ENCODE results near the gene SURF4.
"Not testable (repeated sequence)": the region's sequence is repeated elsewhere in the genome, so short reads cannot be mapped to it uniquely, and the experiment has no call there.

Gene SURF4

GRCh38 chr9:133394687-133395271 lies 18.9 kb upstream of the SURF4 start:
- no peak overlapping the region for H3K4me3 ChIP-seq (ENCODE audit: low read length)
- no peaks in the 10 kb centered on the region for H3K4me1 ChIP-seq (ENCODE audit: control insufficient read depth, insufficient read depth, low read length)
- DNase-seq (ENCODE audit: low read depth): no peak

GRCh38 chr9:133393399-133393798 lies 17.5 kb upstream of the SURF4 start:
- H3K36me3 ChIP-seq (ENCODE audit: control insufficient read depth, insufficient read depth, low read length, severe bottlenecking): no peaks in the 10 kb centered on the region
- DNase-seq (ENCODE audit: low read depth): no peak
- no peaks in the 10 kb centered on the region for H3K9me3 ChIP-seq (ENCODE audit: control insufficient read depth, low read length)
- H3K4me3 ChIP-seq (ENCODE audit: low read length): no peak overlapping the region
- H3K27me3 ChIP-seq (replicated peaks; ENCODE audit: control insufficient read depth, insufficient read depth, low read length): peaks cover 49% of the 10 kb centered on the region
- H3K4me1 ChIP-seq (ENCODE audit: control insufficient read depth, insufficient read depth, low read length): no peaks in the 10 kb centered on the region
- no peak overlapping the region for H3K9ac ChIP-seq (ENCODE audit: low read length)

More at GRCh38 chr9:133394687-133395271, 18.9 kb upstream of the SURF4 start:
- Histone ChIP-seq H3K9ac (ENCODE audit: low read length) (no peak overlapping the region), H3K27me3 (replicated peaks; ENCODE audit: control insufficient read depth, insufficient read depth, low read length) (peaks cover 49% of the 10 kb centered on the region), H3K36me3 (ENCODE audit: control insufficient read depth, insufficient read depth, low read length, severe bottlenecking) (no peaks in the 10 kb centered on the region), H3K9me3 (ENCODE audit: control insufficient read depth, low read length) (no peaks in the 10 kb centered on the region)

GRCh38 chr9:133392308-133392707 lies 16.4 kb upstream of the SURF4 start:
- H3K4me1 ChIP-seq (ENCODE audit: control insufficient read depth, insufficient read depth, low read length); H3K9ac ChIP-seq (ENCODE audit: low read length); DNase-seq (ENCODE audit: low read depth); H3K4me3 ChIP-seq (ENCODE audit: low read length); H3K36me3 ChIP-seq (ENCODE audit: control insufficient read depth, insufficient read depth, low read length, severe bottlenecking); H3K9me3 ChIP-seq (ENCODE audit: control insufficient read depth, low read length): not testable (repeated sequence)
- peaks cover 42% of the 10 kb centered on the region for H3K27me3 ChIP-seq (replicated peaks; ENCODE audit: control insufficient read depth, insufficient read depth, low read length)

GRCh38 chr9:133391449-133391848 lies 15.6 kb upstream of the SURF4 start:
- not testable (repeated sequence) for H3K4me1 ChIP-seq (ENCODE audit: control insufficient read depth, insufficient read depth, low read length); DNase-seq (ENCODE audit: low read depth); H3K36me3 ChIP-seq (ENCODE audit: control insufficient read depth, insufficient read depth, low read length, severe bottlenecking)

GRCh38 chr9:133390713-133391112 lies 14.9 kb upstream of the SURF4 start:
- no peak overlapping the region for H3K9ac ChIP-seq (ENCODE audit: low read length)
- H3K4me3 ChIP-seq (ENCODE audit: low read length): no peak overlapping the region
- H3K27me3 ChIP-seq (replicated peaks; ENCODE audit: control insufficient read depth, insufficient read depth, low read length): peaks cover 28% of the 10 kb centered on the region
- H3K9me3 ChIP-seq (ENCODE audit: control insufficient read depth, low read length): no peaks in the 10 kb centered on the region
- DNase-seq (ENCODE audit: low read depth): no peak
- no peaks in the 10 kb centered on the region for H3K36me3 ChIP-seq (ENCODE audit: control insufficient read depth, insufficient read depth, low read length, severe bottlenecking)
- no peaks in the 10 kb centered on the region for H3K4me1 ChIP-seq (ENCODE audit: control insufficient read depth, insufficient read depth, low read length)

More at GRCh38 chr9:133391449-133391848, 15.6 kb upstream of the SURF4 start:
- H3K4me3 ChIP-seq (ENCODE audit: low read length); H3K9ac ChIP-seq (ENCODE audit: low read length); H3K9me3 ChIP-seq (ENCODE audit: control insufficient read depth, low read length): not testable (repeated sequence)
- peaks cover 35% of the 10 kb centered on the region for H3K27me3 ChIP-seq (replicated peaks; ENCODE audit: control insufficient read depth, insufficient read depth, low read length)

GRCh38 chr9:133389562-133389961 lies 13.7 kb upstream of the SURF4 start:
- DNase-seq (ENCODE audit: low read depth): no peak
- H3K4me1 ChIP-seq (ENCODE audit: control insufficient read depth, insufficient read depth, low read length): no peaks in the 10 kb centered on the region
- no peak overlapping the region for H3K4me3 ChIP-seq (ENCODE audit: low read length)
- H3K36me3 ChIP-seq (ENCODE audit: control insufficient read depth, insufficient read depth, low read length, severe bottlenecking): no peaks in the 10 kb centered on the region
- H3K9me3 ChIP-seq (ENCODE audit: control insufficient read depth, low read length): no peaks in the 10 kb centered on the region
- no peak overlapping the region for H3K9ac ChIP-seq (ENCODE audit: low read length)
- peaks cover 16% of the 10 kb centered on the region for H3K27me3 ChIP-seq (replicated peaks; ENCODE audit: control insufficient read depth, insufficient read depth, low read length)

GRCh38 chr9:133389025-133389557 lies 13.2 kb upstream of the SURF4 start:
- Histone ChIP-seq H3K9me3 (ENCODE audit: control insufficient read depth, low read length) (no peaks in the 10 kb centered on the region), H3K36me3 (ENCODE audit: control insufficient read depth, insufficient read depth, low read length, severe bottlenecking) (no peaks in the 10 kb centered on the region), H3K4me3 (ENCODE audit: low read length) (no peak overlapping the region), H3K9ac (ENCODE audit: low read length) (no peak overlapping the region), H3K4me1 (ENCODE audit: control insufficient read depth, insufficient read depth, low read length) (no peaks in the 10 kb centered on the region), H3K27me3 (replicated peaks; ENCODE audit: control insufficient read depth, insufficient read depth, low read length) (peaks cover 12% of the 10 kb centered on the region)
- no peak for DNase-seq (ENCODE audit: low read depth)

GRCh38 chr9:133387680-133388079 lies 11.8 kb upstream of the SURF4 start:
- Histone ChIP-seq H3K36me3 (ENCODE audit: control insufficient read depth, insufficient read depth, low read length, severe bottlenecking) (no peaks in the 10 kb centered on the region), H3K9ac (ENCODE audit: low read length) (no peak overlapping the region), H3K4me1 (ENCODE audit: control insufficient read depth, insufficient read depth, low read length) (no peaks in the 10 kb centered on the region), H3K4me3 (ENCODE audit: low read length) (no peak overlapping the region), H3K9me3 (ENCODE audit: control insufficient read depth, low read length) (no peaks in the 10 kb centered on the region), H3K27me3 (replicated peaks; ENCODE audit: control insufficient read depth, insufficient read depth, low read length) (peaks cover 6% of the 10 kb centered on the region)
- no peak for DNase-seq (ENCODE audit: low read depth)

- no peaks in the 10 kb centered on the region for H3K9me3 ChIP-seq (ENCODE audit: control insufficient read depth, low read length)
- DNase-seq (ENCODE audit: low read depth): no peak
- no peaks in the 10 kb centered on the region for H3K36me3 ChIP-seq (ENCODE audit: control insufficient read depth, insufficient read depth, low read length, severe bottlenecking)
- H3K27me3 ChIP-seq (replicated peaks; ENCODE audit: control insufficient read depth, insufficient read depth, low read length): peaks cover 6% of the 10 kb centered on the region
- no peak overlapping the region for H3K4me3 ChIP-seq (ENCODE audit: low read length)
- no peaks in the 10 kb centered on the region for H3K4me1 ChIP-seq (ENCODE audit: control insufficient read depth, insufficient read depth, low read length)
- H3K9ac ChIP-seq (ENCODE audit: low read length): no peak overlapping the region
Observed at GRCh38 chr9:133386338-133386737, 10.5 kb upstream of the SURF4 start.

- Histone ChIP-seq H3K4me3 (ENCODE audit: low read length) (no peak overlapping the region), H3K27me3 (replicated peaks; ENCODE audit: control insufficient read depth, insufficient read depth, low read length) (peaks cover 4% of the 10 kb centered on the region), H3K9ac (ENCODE audit: low read length) (no peak overlapping the region), H3K9me3 (ENCODE audit: control insufficient read depth, low read length) (no peaks in the 10 kb centered on the region), H3K36me3 (ENCODE audit: control insufficient read depth, insufficient read depth, low read length, severe bottlenecking) (no peaks in the 10 kb centered on the region), H3K4me1 (ENCODE audit: control insufficient read depth, insufficient read depth, low read length) (no peaks in the 10 kb centered on the region)
- no peak for DNase-seq (ENCODE audit: low read depth)
Observed at GRCh38 chr9:133385452-133385851, 9.6 kb upstream of the SURF4 start.

- Histone ChIP-seq H3K4me3 (ENCODE audit: low read length) (no peak overlapping the region), H3K9ac (ENCODE audit: low read length) (no peak overlapping the region), H3K36me3 (ENCODE audit: control insufficient read depth, insufficient read depth, low read length, severe bottlenecking) (no peaks in the 10 kb centered on the region), H3K27me3 (replicated peaks; ENCODE audit: control insufficient read depth, insufficient read depth, low read length) (no peaks in the 10 kb centered on the region), H3K9me3 (ENCODE audit: control insufficient read depth, low read length) (no peaks in the 10 kb centered on the region), H3K4me1 (ENCODE audit: control insufficient read depth, insufficient read depth, low read length) (no peaks in the 10 kb centered on the region)
- no peak for DNase-seq (ENCODE audit: low read depth)
Observed at GRCh38 chr9:133384736-133385321, 9.0 kb upstream of the SURF4 start.
